GM21423 (cell line): Measurements from ENCODE around the gene ASCC3.
"Not testable (repeated sequence)": the region's sequence is repeated elsewhere in the genome, so short reads cannot be mapped to it uniquely, and the experiment has no call there.

Experiments used
- ATAC-seq: cut with Tn5 transposase; IDR thresholded peaks from one replicate; pipeline ENCODE4 v1.9.1; 2021; ENCODE audit warnings: mild to moderate bottlenecking, moderate library complexity; ENCODE audit not compliant: unreplicated experiment

The ASCC3 gene

GRCh38 chr6:100808638-100809275, 72.4 kb downstream of the ASCC3 start:
- no peak for ATAC-seq

GRCh38 chr6:100806296-100806695, 74.8 kb downstream of the ASCC3 start:
- no peak for ATAC-seq

- ATAC-seq, result no peak
Measured at GRCh38 chr6:100803264-100804045, 77.7 kb downstream of the ASCC3 start.

GRCh38 chr6:100801036-100801435, 80.1 kb downstream of the ASCC3 start:
- ATAC-seq, result no peak

- peak; percentile 96 for ATAC-seq
Measured at GRCh38 chr6:100796049-100796823, 84.9 kb downstream of the ASCC3 start.

- ATAC-seq, result no peak
Measured at GRCh38 chr6:100790084-100790483, 91.0 kb downstream of the ASCC3 start.

- no peak for ATAC-seq
Measured at GRCh38 chr6:100785982-100786381, 95.1 kb downstream of the ASCC3 start.

GRCh38 chr6:100780648-100781047, 100.5 kb downstream of the ASCC3 start:
- no peak for ATAC-seq

- ATAC-seq, result no peak
Measured at GRCh38 chr6:100775667-100776066, 105.5 kb downstream of the ASCC3 start.

- ATAC-seq, result no peak
Measured at GRCh38 chr6:100774681-100775080, 106.4 kb downstream of the ASCC3 start.

- no peak for ATAC-seq
Measured at GRCh38 chr6:100768816-100769351, 112.2 kb downstream of the ASCC3 start.

GRCh38 chr6:100763617-100764241, 117.4 kb downstream of the ASCC3 start:
- no peak for ATAC-seq

GRCh38 chr6:100761841-100762240, 119.3 kb downstream of the ASCC3 start:
- ATAC-seq, result no peak

- not testable (repeated sequence) for ATAC-seq
Measured at GRCh38 chr6:100758386-100758785, 122.7 kb downstream of the ASCC3 start.

GRCh38 chr6:100753421-100753820, 127.7 kb downstream of the ASCC3 start:
- ATAC-seq, result no peak

GRCh38 chr6:100751590-100751989, 129.5 kb downstream of the ASCC3 start:
- ATAC-seq, result no peak

GRCh38 chr6:100745419-100746041, 135.6 kb downstream of the ASCC3 start:
- no peak for ATAC-seq

GRCh38 chr6:100740439-100740838, 140.7 kb downstream of the ASCC3 start:
- ATAC-seq, result no peak

GRCh38 chr6:100737720-100738119, 143.4 kb downstream of the ASCC3 start:
- not testable (repeated sequence) for ATAC-seq

- ATAC-seq, result no peak
Measured at GRCh38 chr6:100731411-100731810, 149.7 kb downstream of the ASCC3 start.
